Panc1 (cell line): ENCODE data around the gene FITM2.

ENCODE experiments used
- CTCF ChIP-seq: fragments of 450-650 bp; IDR thresholded peaks from 2 replicates; pipeline ENCODE4 v1.5.1; 2017; ENCODE audit warnings: mild to moderate bottlenecking
- REST ChIP-seq, 2 experiments: IDR thresholded peaks; 2 replicates each; pipeline ENCODE4 v1.6.1; 2011 to 2012; ENCODE audit warnings: low read depth in 2 of 2, control low read depth in 1 of 2, low read length in 1 of 2, mild to moderate bottlenecking in 1 of 2, moderate library complexity in 1 of 2; ENCODE audit not compliant: insufficient read depth in 1 of 2
- TCF7L2 ChIP-seq: IDR thresholded peaks from 2 replicates; pipeline ENCODE4 v1.6.1; 2011; ENCODE audit warnings: mild to moderate bottlenecking, low read depth, low read length, inconsistent platforms

GRCh38 chr20:44304383-44304782, 6.6 kb downstream of the FITM2 start:
- TF ChIP-seq CTCF (no peak), TCF7L2 (no peak), REST (IDR thresholded peaks at IDR 0.05; ENCODE audit: insufficient read depth in 1 of 2, low read depth in 2 of 2, low read length in 1 of 2) (no peak)
